GM12892 (cell line): ENCODE results near the gene KIF3A.

Experiments
- DNase-seq: peaks from one replicate; pipeline ENCODE4 v3.0.0; 2011; ENCODE audit not compliant: insufficient read length
- FAIRE-seq: peaks from 2 replicates; lab custom pipeline; 2011; peaks lifted over from hg19 to GRCh38; lab: Jason Lieb, UNC
- POLR2A ChIP-seq: IDR thresholded peaks from 2 replicates; pipeline ENCODE4 v1.6.1; 2011; ENCODE audit warnings: low read depth, low read length, control low read depth
- POLR2AphosphoS5 ChIP-seq: IDR thresholded peaks from 2 replicates; pipeline ENCODE4 v1.6.1; 2011; ENCODE audit warnings: low read depth, low read length, control low read depth
- TAF1 ChIP-seq: IDR thresholded peaks from 2 replicates; pipeline ENCODE4 v1.6.1; 2011; ENCODE audit warnings: low read depth, mild to moderate bottlenecking, control low read depth, low read length, borderline replicate concordance

Gene KIF3A

GRCh38 chr5:132776131-132776937, 39.0 kb upstream of the KIF3A start:
- no peak for TF ChIP-seq TAF1
- TF ChIP-seq POLR2A: no peak
- peak; percentile 30 for FAIRE-seq

GRCh38 chr5:132775476-132775961, 38.2 kb upstream of the KIF3A start:
- FAIRE-seq: no peak
- TF ChIP-seq POLR2A (no peak), POLR2AphosphoS5 (no peak), TAF1 (no peak)
- no peak for DNase-seq

More at GRCh38 chr5:132776131-132776937, 39.0 kb upstream of the KIF3A start:
- DNase-seq: peak; percentile 51

GRCh38 chr5:132774896-132775295, 37.5 kb upstream of the KIF3A start:
- no peak for DNase-seq
- no peak for FAIRE-seq
- TF ChIP-seq POLR2A (no peak), TAF1 (no peak), POLR2AphosphoS5 (no peak)

GRCh38 chr5:132774406-132774805, 37.1 kb upstream of the KIF3A start:
- TF ChIP-seq POLR2A (no peak), POLR2AphosphoS5 (no peak), TAF1 (no peak)
- no peak for FAIRE-seq

GRCh38 chr5:132773601-132774355, 36.4 kb upstream of the KIF3A start:
- no peak for DNase-seq
- no peak for FAIRE-seq
- TF ChIP-seq TAF1: no peak
- no peak for TF ChIP-seq POLR2A
- TF ChIP-seq POLR2AphosphoS5: no peak

More at GRCh38 chr5:132774406-132774805, 37.1 kb upstream of the KIF3A start:
- DNase-seq: no peak

- DNase-seq (no peak), FAIRE-seq (no peak)
- TF ChIP-seq POLR2AphosphoS5 (no peak), POLR2A (no peak), TAF1 (no peak)
Measured at GRCh38 chr5:132773114-132773513, 35.8 kb upstream of the KIF3A start.

- DNase-seq (no peak), FAIRE-seq (no peak)
- no peak for TF ChIP-seq POLR2AphosphoS5
- no peak for TF ChIP-seq POLR2A
- no peak for TF ChIP-seq TAF1
Measured at GRCh38 chr5:132772291-132773070, 35.1 kb upstream of the KIF3A start.

- no peak for DNase-seq
- no peak for FAIRE-seq
- TF ChIP-seq POLR2AphosphoS5 (no peak), POLR2A (no peak), TAF1 (no peak)
Measured at GRCh38 chr5:132771503-132771998, 34.2 kb upstream of the KIF3A start.

GRCh38 chr5:132770476-132771159, 33.3 kb upstream of the KIF3A start:
- FAIRE-seq (no peak), DNase-seq (no peak)
- TF ChIP-seq POLR2A (no peak), POLR2AphosphoS5 (no peak), TAF1 (no peak)

- no peak for FAIRE-seq
- no peak for DNase-seq
- TF ChIP-seq POLR2AphosphoS5 (no peak), POLR2A (no peak), TAF1 (no peak)
Measured at GRCh38 chr5:132768485-132768868, 31.1 kb upstream of the KIF3A start.
